Measurements from ENCODE around the gene XAF1. TPM values are rescaled to one million over a fixed set of nuclear protein-coding genes. Genes with fewer than 3 reads are reported as not detected.

XAF1 gene
- total and polyA plus RNA-seq, 12 donors: 12.7 to 73.4 (median 21.1) TPM

GRCh38 chr17:6818938-6819337 lies 63.1 kb downstream of the XAF1 start:
- no peak overlapping the region for H3K27ac ChIP-seq
- WGBS, 4 donors: 76 to 85% (median 83%) methylated on average over 3 of the region's 3 CpGs

GRCh38 chr17:6823011-6823442 lies 67.2 kb downstream of the XAF1 start:
- no peak overlapping the region for H3K27ac ChIP-seq
- TF ChIP-seq CTCF (IDR thresholded peaks at IDR 0.05): no peak
- TF ChIP-seq POLR2A (IDR thresholded peaks at IDR 0.05): no peak
- no peaks in the 10 kb centered on the region for H3K27me3 ChIP-seq
- H3K9me3 ChIP-seq (replicated peaks in 1 of 3): no peaks in the 10 kb centered on the region
- H3K4me1 ChIP-seq (replicated peaks in 1 of 2): no peaks in the 10 kb centered on the region
- no peak for DNase-seq
- intact Hi-C loops (cut with DNase I): no loop called here
- no peak overlapping the region for H3K4me3 ChIP-seq
- H3K36me3 ChIP-seq (replicated peaks in 1 of 2): no peaks in the 10 kb centered on the region

More at GRCh38 chr17:6818938-6819337, 63.1 kb downstream of the XAF1 start:
- Histone ChIP-seq H3K27me3 (peaks cover 4% of the 10 kb centered on the region), H3K9me3 (replicated peaks in 1 of 3) (no peaks in the 10 kb centered on the region), H3K4me3 (no peak overlapping the region), H3K36me3 (replicated peaks in 1 of 2) (no peaks in the 10 kb centered on the region), H3K4me1 (replicated peaks in 1 of 2) (no peaks in the 10 kb centered on the region)
- TF ChIP-seq CTCF (IDR thresholded peaks at IDR 0.05): no peak
- TF ChIP-seq POLR2A (IDR thresholded peaks at IDR 0.05): no peak
- no peak for DNase-seq
- intact Hi-C loops (cut with DNase I): loop anchor here in 1 of 2 donors (2.0 kb wide), 1 partner anchor 28 kb away; no protein-coding TSS in a partner anchor

Small RNA genes within 50 kb of the gene (small RNA-seq; reads per million reads assigned to genes)
- 0 reads per million in 2 donors for gene AC004706.2

Other genes with a start within 250 kb of the XAF1 start
- gene PITPNM3, start 199.5 kb upstream of the XAF1 start, total RNA-seq: 1 to 10 TPM; 1.4 to 9.8 (median 6.9) TPM
- gene PITPNM3, start 199.5 kb upstream of the XAF1 start, polyA plus RNA-seq: 1 to 10 TPM; 1.1 to 9.3 (median 2.8) TPM
- gene KIAA0753, start 115.3 kb upstream of the XAF1 start, total RNA-seq: 10 to 100 TPM in 8 of 9 donors, 1 to 10 TPM in 1; 5.1 to 21.8 (median 13.2) TPM
- gene KIAA0753, start 115.3 kb upstream of the XAF1 start, polyA plus RNA-seq: 10 to 100 TPM in 2 of 3 donors, 1 to 10 TPM in 1; 8.4 to 13.3 (median 12.8) TPM
- 100 to 1,000 TPM in 6 of 9 donors, 10 to 100 TPM in 3; 64.6 to 224 (median 142) TPM for gene TXNDC17, start 115.0 kb upstream of the XAF1 start, total RNA-seq
- 100 to 1,000 TPM; 114 to 223 (median 122) TPM for gene TXNDC17, start 115.0 kb upstream of the XAF1 start, polyA plus RNA-seq
- gene MED31, start 104.4 kb upstream of the XAF1 start, total RNA-seq: 10 to 100 TPM in 7 of 9 donors, 1 to 10 TPM in 2; 8.0 to 69.1 (median 24.9) TPM
- gene MED31, start 104.4 kb upstream of the XAF1 start, polyA plus RNA-seq: 10 to 100 TPM; 17.5 to 57.3 (median 19.0) TPM
- 1 to 10 TPM in 7 of 9 donors, under 1 TPM in 2; 0.87 to 2.8 (median 2.1) TPM for gene C17orf100, start 104.3 kb upstream of the XAF1 start, total RNA-seq
- 1 to 10 TPM; 1.7 to 3.6 (median 2.9) TPM for gene C17orf100, start 104.3 kb upstream of the XAF1 start, polyA plus RNA-seq
- gene SLC13A5, start 42.7 kb upstream of the XAF1 start, total RNA-seq: 1 to 10 TPM in 7 of 9 donors, not detected in 2; 1.6 to 7.2 (median 5.3) TPM
- gene SLC13A5, start 42.7 kb upstream of the XAF1 start, polyA plus RNA-seq: 1 to 10 TPM in 2 of 3 donors, under 1 TPM in 1; 0.97 to 2.9 (median 2.3) TPM
- gene FBXO39, start 20.2 kb downstream of the XAF1 start, total RNA-seq: under 1 TPM in 3 of 9 donors, not detected in 6; 0.14 to 0.35 (median 0.19) TPM
- gene FBXO39, start 20.2 kb downstream of the XAF1 start, polyA plus RNA-seq: under 1 TPM in 1 of 3 donors, not detected in 2; 0.48 TPM
- gene TEKT1, start 75.7 kb downstream of the XAF1 start, total RNA-seq: under 1 TPM in 3 of 9 donors, not detected in 6; 0.06 to 0.18 (median 0.14) TPM
- gene TEKT1, start 75.7 kb downstream of the XAF1 start, polyA plus RNA-seq: under 1 TPM in 1 of 3 donors, not detected in 2; 0.55 TPM
- gene ALOX12, start 240.0 kb downstream of the XAF1 start, total RNA-seq: under 1 TPM in 2 of 9 donors, not detected in 7; 0.23 to 0.39 TPM
- gene ALOX12, start 240.0 kb downstream of the XAF1 start, polyA plus RNA-seq: under 1 TPM in 1 of 3 donors, not detected in 2; 0.16 TPM